Measurements from ENCODE around the gene ZNF507. TPM values are rescaled to one million over a fixed set of nuclear protein-coding genes. Genes with fewer than 3 reads are reported as not detected.
A peak's percentile ranks its signal among the peaks of the same experiment; 100 is the strongest.

The ZNF507 gene
- total RNA-seq, 1 donor from 2014 or later, result 17.0 TPM

GRCh38 chr19:32342695-32343094 is 2.7 kb upstream of the ZNF507 start:
- Mint-ChIP-seq H3K9me3 (ENCODE audit: low read depth) (no peaks in the 10 kb centered on the region), H3K27ac (ENCODE audit: unreplicated experiment) (no peak overlapping the region), H3K27me3 (ENCODE audit: low read depth) (no peaks in the 10 kb centered on the region), H3K36me3 (ENCODE audit: low read depth) (no peaks in the 10 kb centered on the region), H3K4me3 (ENCODE audit: unreplicated experiment) (no peak overlapping the region), H3K4me1 (ENCODE audit: low read depth) (peaks cover 14% of the 10 kb centered on the region)
- TF ChIP-seq, protein P1, sequence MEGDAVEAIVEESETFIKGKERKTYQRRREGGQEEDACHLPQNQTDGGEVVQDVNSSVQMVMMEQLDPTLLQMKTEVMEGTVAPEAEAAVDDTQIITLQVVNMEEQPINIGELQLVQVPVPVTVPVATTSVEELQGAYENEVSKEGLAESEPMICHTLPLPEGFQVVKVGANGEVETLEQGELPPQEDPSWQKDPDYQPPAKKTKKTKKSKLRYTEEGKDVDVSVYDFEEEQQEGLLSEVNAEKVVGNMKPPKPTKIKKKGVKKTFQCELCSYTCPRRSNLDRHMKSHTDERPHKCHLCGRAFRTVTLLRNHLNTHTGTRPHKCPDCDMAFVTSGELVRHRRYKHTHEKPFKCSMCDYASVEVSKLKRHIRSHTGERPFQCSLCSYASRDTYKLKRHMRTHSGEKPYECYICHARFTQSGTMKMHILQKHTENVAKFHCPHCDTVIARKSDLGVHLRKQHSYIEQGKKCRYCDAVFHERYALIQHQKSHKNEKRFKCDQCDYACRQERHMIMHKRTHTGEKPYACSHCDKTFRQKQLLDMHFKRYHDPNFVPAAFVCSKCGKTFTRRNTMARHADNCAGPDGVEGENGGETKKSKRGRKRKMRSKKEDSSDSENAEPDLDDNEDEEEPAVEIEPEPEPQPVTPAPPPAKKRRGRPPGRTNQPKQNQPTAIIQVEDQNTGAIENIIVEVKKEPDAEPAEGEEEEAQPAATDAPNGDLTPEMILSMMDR (IDR thresholded peaks at IDR 0.05), result no peak
- no peak for DNase-seq (ENCODE audit: low spot score)

- TF ChIP-seq, protein P1 (IDR thresholded peaks at IDR 0.05), result no peak
- Mint-ChIP-seq H3K27me3 (ENCODE audit: low read depth) (no peaks in the 10 kb centered on the region), H3K27ac (ENCODE audit: unreplicated experiment) (no peak overlapping the region), H3K4me3 (ENCODE audit: unreplicated experiment) (no peak overlapping the region), H3K4me1 (ENCODE audit: low read depth) (peaks cover 14% of the 10 kb centered on the region), H3K9me3 (ENCODE audit: low read depth) (no peaks in the 10 kb centered on the region), H3K36me3 (ENCODE audit: low read depth) (peaks cover under 1% of the 10 kb centered on the region)
- DNase-seq (ENCODE audit: low spot score), result no peak
These were observed 1.7 kb upstream of the ZNF507 start for GRCh38 chr19:32343550-32344262.

GRCh38 chr19:32346901-32347300 is 1.5 kb downstream of the ZNF507 start:
- H3K36me3 Mint-ChIP-seq (ENCODE audit: low read depth), result peaks cover 2% of the 10 kb centered on the region
- peaks cover 33% of the 10 kb centered on the region for H3K4me1 Mint-ChIP-seq (ENCODE audit: low read depth)
- TF ChIP-seq, protein P1 (IDR thresholded peaks at IDR 0.05), result no peak
- H3K27ac Mint-ChIP-seq (ENCODE audit: unreplicated experiment), result no peak overlapping the region
- H3K4me3 Mint-ChIP-seq (ENCODE audit: unreplicated experiment), result peak overlapping the region; percentile 96
- H3K9me3 Mint-ChIP-seq (ENCODE audit: low read depth), result no peaks in the 10 kb centered on the region
- no peaks in the 10 kb centered on the region for H3K27me3 Mint-ChIP-seq (ENCODE audit: low read depth)
- DNase-seq (ENCODE audit: low spot score), result no peak

- TF ChIP-seq, protein P1 (IDR thresholded peaks at IDR 0.05), result no peak
- H3K4me1 Mint-ChIP-seq (ENCODE audit: low read depth), result peaks cover 40% of the 10 kb centered on the region
- no peak for DNase-seq (ENCODE audit: low spot score)
- no peaks in the 10 kb centered on the region for H3K27me3 Mint-ChIP-seq (ENCODE audit: low read depth)
- H3K27ac Mint-ChIP-seq (ENCODE audit: unreplicated experiment), result no peak overlapping the region
- H3K4me3 Mint-ChIP-seq (ENCODE audit: unreplicated experiment), result no peak overlapping the region
- H3K36me3 Mint-ChIP-seq (ENCODE audit: low read depth), result peaks cover 4% of the 10 kb centered on the region
- no peaks in the 10 kb centered on the region for H3K9me3 Mint-ChIP-seq (ENCODE audit: low read depth)
These were observed 2.2 kb downstream of the ZNF507 start for GRCh38 chr19:32347573-32347972.

- no peaks in the 10 kb centered on the region for H3K27me3 Mint-ChIP-seq (ENCODE audit: low read depth)
- no peak for DNase-seq (ENCODE audit: low spot score)
- peaks cover 41% of the 10 kb centered on the region for H3K4me1 Mint-ChIP-seq (ENCODE audit: low read depth)
- H3K27ac Mint-ChIP-seq (ENCODE audit: unreplicated experiment), result no peak overlapping the region
- H3K36me3 Mint-ChIP-seq (ENCODE audit: low read depth), result peaks cover 17% of the 10 kb centered on the region
- H3K4me3 Mint-ChIP-seq (ENCODE audit: unreplicated experiment), result no peak overlapping the region
- TF ChIP-seq, protein P1 (IDR thresholded peaks at IDR 0.05), result no peak
- no peaks in the 10 kb centered on the region for H3K9me3 Mint-ChIP-seq (ENCODE audit: low read depth)
These were observed 3.6 kb downstream of the ZNF507 start for GRCh38 chr19:32349051-32349450.

All from chondrocyte (in vitro differentiated cells).